ENCODE measurements around the gene RTP2.

RTP2 gene

DNA sequence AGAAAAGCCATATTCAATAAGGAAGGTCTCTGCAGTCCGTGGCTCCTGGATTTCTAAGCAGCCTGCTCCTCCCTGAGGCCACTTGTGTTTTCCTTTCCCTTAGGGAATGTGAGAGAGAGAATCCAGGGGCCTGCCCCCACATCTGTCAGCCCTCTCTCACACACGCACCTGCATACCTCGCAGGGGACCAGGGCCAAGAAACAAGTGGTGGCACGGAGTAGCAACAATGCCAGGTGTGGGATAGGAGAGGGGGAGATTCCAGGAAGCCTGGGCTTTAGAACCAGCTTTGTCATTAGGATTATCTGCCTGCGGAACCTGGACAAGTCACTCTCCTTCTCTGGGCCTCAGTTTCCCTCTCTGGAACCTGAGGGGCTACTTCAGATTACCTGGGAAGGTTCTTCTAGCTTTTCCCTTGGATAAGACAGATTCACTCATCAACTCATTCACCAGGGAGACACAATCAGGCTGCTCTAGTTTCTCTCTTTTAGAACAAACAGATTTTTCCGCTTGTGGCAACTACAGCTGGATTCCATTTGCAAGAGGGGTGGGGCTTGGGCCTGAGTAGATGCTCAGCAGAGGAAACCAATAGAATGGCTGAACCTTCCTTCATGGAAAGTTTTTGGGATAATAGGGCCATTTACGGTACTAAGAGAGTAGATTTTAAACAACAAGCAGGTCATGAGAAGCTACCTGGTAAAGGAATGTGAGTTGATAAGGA, 23.5 kb upstream of the RTP2 start:
- H3K36me3 ChIP-seq (ENCODE audit: control insufficient read depth in 1 of 2, insufficient read depth in 2 of 2, low read length in 2 of 2), result peaks cover 90 to 98% of the 10 kb centered on the region in 2 donors
- no peak overlapping the region for H3K27ac ChIP-seq (ENCODE audit: low read length)

DNA sequence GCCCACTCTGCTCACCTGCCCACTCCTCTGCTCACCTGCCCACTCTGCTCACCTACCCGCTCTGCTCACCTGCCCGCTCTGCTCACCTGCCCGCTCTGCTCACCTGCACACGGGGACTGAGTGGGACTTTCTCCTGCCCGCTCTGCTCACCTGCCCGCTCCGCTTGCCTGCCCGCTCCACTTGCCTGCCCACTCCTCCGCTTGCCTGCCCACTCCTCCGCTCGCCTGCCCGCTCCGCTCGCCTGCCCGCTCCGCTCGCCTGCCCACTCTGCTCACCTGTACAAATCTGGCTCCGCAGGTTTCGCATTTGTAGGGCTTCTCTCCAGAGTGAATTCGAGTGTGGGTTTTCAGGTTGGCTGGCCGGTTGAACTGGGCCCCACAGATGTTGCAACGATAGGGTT, 22.9 kb upstream of the RTP2 start:
- Histone ChIP-seq H3K4me3 (ENCODE audit: low read depth in 1 of 2, low read length in 2 of 2) (no peak overlapping the region), H3K4me1 (ENCODE audit: control insufficient read depth in 1 of 2, insufficient read depth in 2 of 2, low read length in 2 of 2) (peaks cover 0 to 6% of the 10 kb centered on the region in 2 donors), H3K27ac (ENCODE audit: low read length) (no peak overlapping the region), H3K9me3 (ENCODE audit: control insufficient read depth in 1 of 2, low read length in 2 of 2) (no peaks in the 10 kb centered on the region), H3K36me3 (ENCODE audit: control insufficient read depth in 1 of 2, insufficient read depth in 2 of 2, low read length in 2 of 2) (peaks cover 84 to 92% of the 10 kb centered on the region in 2 donors), H3K27me3 (ENCODE audit: low read depth, low read length) (no peaks in the 10 kb centered on the region)

More for the DNA sequence above, 23.5 kb upstream of the RTP2 start:
- Histone ChIP-seq H3K4me3 (ENCODE audit: low read depth in 1 of 2, low read length in 2 of 2) (no peak overlapping the region), H3K4me1 (ENCODE audit: control insufficient read depth in 1 of 2, insufficient read depth in 2 of 2, low read length in 2 of 2) (no peaks in the 10 kb centered on the region), H3K27me3 (ENCODE audit: low read depth, low read length) (no peaks in the 10 kb centered on the region), H3K9me3 (ENCODE audit: control insufficient read depth in 1 of 2, low read length in 2 of 2) (no peaks in the 10 kb centered on the region)

DNA sequence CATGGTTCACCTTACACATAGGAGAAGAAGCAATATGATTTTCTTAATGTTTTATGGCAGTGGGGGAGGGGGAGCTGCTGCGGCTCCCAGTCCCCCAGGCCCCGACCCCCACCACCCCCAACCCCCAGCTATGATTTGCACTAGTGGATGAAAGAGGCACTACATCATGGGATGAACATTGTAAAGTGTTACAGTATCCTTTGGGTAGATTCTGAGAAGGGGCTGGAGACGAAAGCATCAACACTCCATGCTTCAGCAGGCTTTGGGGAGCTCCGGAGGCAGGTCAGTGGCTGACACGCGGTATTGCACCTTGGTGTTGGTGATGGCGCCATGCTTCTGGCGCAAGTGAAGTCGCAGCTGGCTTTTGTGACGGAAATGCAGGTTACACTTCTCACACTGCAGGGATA, 19.9 kb upstream of the RTP2 start:
- Histone ChIP-seq H3K4me3 (ENCODE audit: low read depth in 1 of 2, low read length in 2 of 2) (no peak overlapping the region), H3K9me3 (ENCODE audit: control insufficient read depth in 1 of 2, low read length in 2 of 2) (no peaks in the 10 kb centered on the region), H3K27ac (ENCODE audit: low read length) (no peak overlapping the region), H3K36me3 (ENCODE audit: control insufficient read depth in 1 of 2, insufficient read depth in 2 of 2, low read length in 2 of 2) (peaks cover 55 to 62% of the 10 kb centered on the region in 2 donors), H3K4me1 (ENCODE audit: control insufficient read depth in 1 of 2, insufficient read depth in 2 of 2, low read length in 2 of 2) (peaks cover 0 to 14% of the 10 kb centered on the region in 2 donors), H3K27me3 (ENCODE audit: low read depth, low read length) (no peaks in the 10 kb centered on the region)

GRCh38 chr3:187721055-187721454, 18.7 kb upstream of the RTP2 start:
- no peaks in the 10 kb centered on the region for H3K9me3 ChIP-seq (ENCODE audit: control insufficient read depth in 1 of 2, low read length in 2 of 2)
- H3K27ac ChIP-seq (ENCODE audit: low read length), result no peak overlapping the region
- no peak overlapping the region for H3K4me3 ChIP-seq (ENCODE audit: low read depth in 1 of 2, low read length in 2 of 2)
- H3K36me3 ChIP-seq (ENCODE audit: control insufficient read depth in 1 of 2, insufficient read depth in 2 of 2, low read length in 2 of 2), result peaks cover 43 to 50% of the 10 kb centered on the region in 2 donors
- no peaks in the 10 kb centered on the region for H3K27me3 ChIP-seq (ENCODE audit: low read depth, low read length)
- peaks cover 0 to 14% of the 10 kb centered on the region in 2 donors for H3K4me1 ChIP-seq (ENCODE audit: control insufficient read depth in 1 of 2, insufficient read depth in 2 of 2, low read length in 2 of 2)

GRCh38 chr3:187720337-187720670, 17.9 kb upstream of the RTP2 start:
- peaks cover 0 to 14% of the 10 kb centered on the region in 2 donors for H3K4me1 ChIP-seq (ENCODE audit: control insufficient read depth in 1 of 2, insufficient read depth in 2 of 2, low read length in 2 of 2)
- no peaks in the 10 kb centered on the region for H3K9me3 ChIP-seq (ENCODE audit: control insufficient read depth in 1 of 2, low read length in 2 of 2)
- H3K27ac ChIP-seq (ENCODE audit: low read length), result no peak overlapping the region
- H3K36me3 ChIP-seq (ENCODE audit: control insufficient read depth in 1 of 2, insufficient read depth in 2 of 2, low read length in 2 of 2), result peaks cover 36 to 43% of the 10 kb centered on the region in 2 donors
- H3K4me3 ChIP-seq (ENCODE audit: low read depth in 1 of 2, low read length in 2 of 2), result no peak overlapping the region
- no peaks in the 10 kb centered on the region for H3K27me3 ChIP-seq (ENCODE audit: low read depth, low read length)

- H3K9me3 ChIP-seq (ENCODE audit: control insufficient read depth in 1 of 2, low read length in 2 of 2), result no peaks in the 10 kb centered on the region
- no peak overlapping the region for H3K27ac ChIP-seq (ENCODE audit: low read length)
- peaks cover 0 to 14% of the 10 kb centered on the region in 2 donors for H3K4me1 ChIP-seq (ENCODE audit: control insufficient read depth in 1 of 2, insufficient read depth in 2 of 2, low read length in 2 of 2)
- peaks cover 33 to 37% of the 10 kb centered on the region in 2 donors for H3K36me3 ChIP-seq (ENCODE audit: control insufficient read depth in 1 of 2, insufficient read depth in 2 of 2, low read length in 2 of 2)
- no peaks in the 10 kb centered on the region for H3K27me3 ChIP-seq (ENCODE audit: low read depth, low read length)
- no peak overlapping the region for H3K4me3 ChIP-seq (ENCODE audit: low read depth in 1 of 2, low read length in 2 of 2)
Observed at GRCh38 chr3:187719628-187720336, 17.4 kb upstream of the RTP2 start.

GRCh38 chr3:187718802-187719201, 16.4 kb upstream of the RTP2 start:
- no peak overlapping the region for H3K27ac ChIP-seq (ENCODE audit: low read length)
- H3K4me3 ChIP-seq (ENCODE audit: low read depth in 1 of 2, low read length in 2 of 2), result no peak overlapping the region
- H3K36me3 ChIP-seq (ENCODE audit: control insufficient read depth in 1 of 2, insufficient read depth in 2 of 2, low read length in 2 of 2), result peaks cover 23 to 28% of the 10 kb centered on the region in 2 donors
- H3K27me3 ChIP-seq (ENCODE audit: low read depth, low read length), result no peaks in the 10 kb centered on the region
- peaks cover 0 to 14% of the 10 kb centered on the region in 2 donors for H3K4me1 ChIP-seq (ENCODE audit: control insufficient read depth in 1 of 2, insufficient read depth in 2 of 2, low read length in 2 of 2)
- no peaks in the 10 kb centered on the region for H3K9me3 ChIP-seq (ENCODE audit: control insufficient read depth in 1 of 2, low read length in 2 of 2)

- no peak overlapping the region for H3K27ac ChIP-seq (ENCODE audit: low read length)
- peaks cover 11 to 15% of the 10 kb centered on the region in 2 donors for H3K36me3 ChIP-seq (ENCODE audit: control insufficient read depth in 1 of 2, insufficient read depth in 2 of 2, low read length in 2 of 2)
Observed at GRCh38 chr3:187717572-187717971, 15.2 kb upstream of the RTP2 start.

DNA sequence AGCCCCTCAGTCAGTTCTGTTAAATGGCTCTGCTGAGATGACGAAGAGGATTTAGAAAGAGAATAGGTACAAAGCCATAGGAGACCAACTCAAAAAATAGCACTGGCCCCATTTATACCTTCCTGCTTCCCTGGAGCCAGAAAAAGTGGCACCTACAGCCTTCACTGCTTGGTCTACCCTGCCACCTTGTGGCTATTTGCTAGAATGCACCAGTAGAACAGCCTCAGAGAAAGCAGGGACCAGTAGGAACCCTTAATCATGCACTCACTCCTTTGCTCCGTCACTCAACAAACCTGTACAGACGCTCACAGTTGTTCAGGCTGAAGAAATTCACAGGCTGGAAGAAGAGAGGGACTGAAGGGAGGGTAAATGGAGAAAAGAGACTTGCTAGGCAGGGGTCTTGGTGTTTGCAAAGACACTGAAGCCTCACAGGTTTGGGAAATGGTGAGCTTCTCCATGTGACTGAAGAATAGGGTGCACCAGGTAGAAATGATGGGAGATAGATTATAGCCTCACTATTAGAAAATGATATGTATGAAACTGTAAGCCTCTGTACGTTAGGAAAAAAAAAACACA, 12.1 kb upstream of the RTP2 start:
- H3K9me3 ChIP-seq (ENCODE audit: control insufficient read depth in 1 of 2, low read length in 2 of 2), result no peaks in the 10 kb centered on the region
- H3K4me3 ChIP-seq (ENCODE audit: low read depth in 1 of 2, low read length in 2 of 2), result no peak overlapping the region
- no peak overlapping the region for H3K27ac ChIP-seq (ENCODE audit: low read length)
- H3K36me3 ChIP-seq (ENCODE audit: control insufficient read depth in 1 of 2, insufficient read depth in 2 of 2, low read length in 2 of 2), result no peaks in the 10 kb centered on the region
- peaks cover 0 to 2% of the 10 kb centered on the region in 2 donors for H3K4me1 ChIP-seq (ENCODE audit: control insufficient read depth in 1 of 2, insufficient read depth in 2 of 2, low read length in 2 of 2)
- H3K27me3 ChIP-seq (ENCODE audit: low read depth, low read length), result no peaks in the 10 kb centered on the region

More at GRCh38 chr3:187717572-187717971, 15.2 kb upstream of the RTP2 start:
- Histone ChIP-seq H3K9me3 (ENCODE audit: control insufficient read depth in 1 of 2, low read length in 2 of 2) (no peaks in the 10 kb centered on the region), H3K27me3 (ENCODE audit: low read depth, low read length) (no peaks in the 10 kb centered on the region), H3K4me3 (ENCODE audit: low read depth in 1 of 2, low read length in 2 of 2) (no peak overlapping the region), H3K4me1 (ENCODE audit: control insufficient read depth in 1 of 2, insufficient read depth in 2 of 2, low read length in 2 of 2) (peaks cover 0 to 14% of the 10 kb centered on the region in 2 donors)

- no peaks in the 10 kb centered on the region for H3K27me3 ChIP-seq (ENCODE audit: low read depth, low read length)
- no peaks in the 10 kb centered on the region for H3K36me3 ChIP-seq (ENCODE audit: control insufficient read depth in 1 of 2, insufficient read depth in 2 of 2, low read length in 2 of 2)
- no peak overlapping the region for H3K4me3 ChIP-seq (ENCODE audit: low read depth in 1 of 2, low read length in 2 of 2)
- H3K9me3 ChIP-seq (ENCODE audit: control insufficient read depth in 1 of 2, low read length in 2 of 2), result no peaks in the 10 kb centered on the region
- H3K4me1 ChIP-seq (ENCODE audit: control insufficient read depth in 1 of 2, insufficient read depth in 2 of 2, low read length in 2 of 2), result no peaks in the 10 kb centered on the region
- no peak overlapping the region for H3K27ac ChIP-seq (ENCODE audit: low read length)
Observed at GRCh38 chr3:187713504-187713903, 11.1 kb upstream of the RTP2 start.

DNA sequence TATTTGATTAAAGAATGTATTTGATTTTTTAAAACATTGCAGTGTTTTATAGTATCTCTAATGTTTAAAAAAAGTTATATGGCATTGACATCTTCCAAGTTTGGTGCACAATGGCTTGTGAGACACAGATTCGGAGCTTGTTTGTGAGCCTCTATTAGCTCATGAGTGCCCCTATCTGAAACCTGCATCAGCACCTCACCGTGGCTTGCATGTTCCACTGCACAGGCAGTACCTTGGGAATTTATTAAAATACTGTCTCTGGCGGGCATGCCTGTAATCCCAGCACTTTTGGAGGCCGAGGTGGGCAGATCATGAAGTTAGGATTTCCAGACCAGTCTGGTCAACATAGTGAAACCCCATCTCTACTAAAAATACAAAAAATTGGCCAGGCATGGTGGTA, 6.8 kb upstream of the RTP2 start:
- H3K4me3 ChIP-seq (ENCODE audit: low read depth in 1 of 2, low read length in 2 of 2), result no peak overlapping the region
- no peaks in the 10 kb centered on the region for H3K9me3 ChIP-seq (ENCODE audit: control insufficient read depth in 1 of 2, low read length in 2 of 2)
- no peaks in the 10 kb centered on the region for H3K36me3 ChIP-seq (ENCODE audit: control insufficient read depth in 1 of 2, insufficient read depth in 2 of 2, low read length in 2 of 2)
- H3K4me1 ChIP-seq (ENCODE audit: control insufficient read depth in 1 of 2, insufficient read depth in 2 of 2, low read length in 2 of 2), result no peaks in the 10 kb centered on the region
- H3K27me3 ChIP-seq (ENCODE audit: low read depth, low read length), result no peaks in the 10 kb centered on the region
- no peak overlapping the region for H3K27ac ChIP-seq (ENCODE audit: low read length)

Data from muscle layer of duodenum (tissue), 2 donors.